Measurements from ENCODE around the gene SEMA7A.

GRCh38 chr15:74451861-74452835 lies 18.4 kb upstream of the SEMA7A start:
- TF ChIP-seq EZH2 (IDR thresholded peaks at IDR 0.05; ENCODE audit: low read length, unreplicated experiment) (no peak), CTCF (conservative IDR thresholded peaks at IDR 0.05; ENCODE audit: low read depth, low read length) (no peak), EZH2phosphoT487 (IDR thresholded peaks at IDR 0.05; ENCODE audit: borderline replicate concordance, low read length) (no peak)
